MM.1S (cell line): ENCODE measurements around the gene ANK2.

Source experiments
- DNase-seq: peaks from one replicate; pipeline ENCODE4 v3.0.0-alpha.2; 2015
- H2AFZ ChIP-seq: fragments of 300-600 bp; sonication (generic); 2 replicates; pipeline ENCODE4 v1.6.0; 2016; ENCODE audit warnings: antibody characterized with exemption, low read length
- H3F3A ChIP-seq: fragments of 300-600 bp; sonication (generic); 2 replicates; pipeline ENCODE4 v1.6.1; 2016; ENCODE audit warnings: mild to moderate bottlenecking, antibody characterized with exemption, low read length, moderate library complexity, mixed read lengths; ENCODE audit not compliant: insufficient read depth
- H3K27ac ChIP-seq: fragments of 300-600 bp; sonication (generic); 2 replicates; pipeline ENCODE4 v1.5.1; 2016; ENCODE audit warnings: mild to moderate bottlenecking, low read length
- H3K27me3 ChIP-seq: fragments of 300-600 bp; sonication (generic); replicated peaks from 2 replicates; pipeline ENCODE4 v1.6.0; 2016; ENCODE audit warnings: low read length; ENCODE audit not compliant: insufficient read depth
- H3K36me3 ChIP-seq: fragments of 300-600 bp; sonication (generic); replicated peaks from 2 replicates; pipeline ENCODE4 v1.6.1; 2016; ENCODE audit warnings: mild to moderate bottlenecking, low read length, mixed read lengths; ENCODE audit not compliant: insufficient read depth
- H3K4me1 ChIP-seq: fragments of 300-600 bp; sonication (generic); 2 replicates; pipeline ENCODE4 v1.6.1; 2016; ENCODE audit warnings: low read length, mixed read lengths
- H3K4me2 ChIP-seq: fragments of 300-600 bp; sonication (generic); 2 replicates; pipeline ENCODE4 v1.6.0; 2016; ENCODE audit warnings: low read depth, low read length
- H3K4me3 ChIP-seq: fragments of 300-600 bp; sonication (generic); 2 replicates; pipeline ENCODE4 v1.5.1; 2016; ENCODE audit warnings: low read length, mixed read lengths
- H3K79me2 ChIP-seq: fragments of 300-600 bp; sonication (generic); 2 replicates; pipeline ENCODE4 v1.6.1; 2016; ENCODE audit warnings: mixed run types, low read length, mixed read lengths
- H3K9ac ChIP-seq: fragments of 300-600 bp; sonication (generic); 2 replicates; pipeline ENCODE4 v1.6.1; 2016; ENCODE audit warnings: low read length, mixed read lengths
- H3K9me2 ChIP-seq: fragments of 300-600 bp; sonication (generic); replicated peaks from 2 replicates; pipeline ENCODE4 v1.6.1; 2016; ENCODE audit warnings: mild to moderate bottlenecking, low read length, mixed read lengths; ENCODE audit not compliant: insufficient read depth
- H3K9me3 ChIP-seq: fragments of 300-600 bp; sonication (generic); replicated peaks from 2 replicates; pipeline ENCODE4 v1.6.1; 2016; ENCODE audit warnings: mild to moderate bottlenecking, low read length, mixed read lengths; ENCODE audit not compliant: insufficient read depth
- H4K20me1 ChIP-seq: fragments of 300-600 bp; sonication (generic); 2 replicates; pipeline ENCODE4 v1.6.1; 2016; ENCODE audit warnings: mild to moderate bottlenecking, low read length, moderate library complexity, mixed read lengths; ENCODE audit not compliant: insufficient read depth
- CTCF ChIP-seq: fragments of 300-600 bp; sonication (generic); IDR thresholded peaks from 2 replicates; pipeline ENCODE4 v1.5.1; 2016; ENCODE audit warnings: antibody characterized with exemption, low read length, mixed read lengths
- EZH2 ChIP-seq: fragments of 300-600 bp; sonication (generic); optimal IDR thresholded peaks from 2 replicates; pipeline ENCODE3; 2017; ENCODE audit warnings: low read depth, mild to moderate bottlenecking, antibody characterized with exemption, low read length, mixed read lengths
- EZH2phosphoT487 ChIP-seq: fragments of 300-600 bp; sonication (generic); IDR thresholded peaks from 2 replicates; pipeline ENCODE4 v1.6.1; 2018; ENCODE audit warnings: antibody characterized with exemption, low read length

The ANK2 gene

GRCh38 chr4:113302051-113302450, 252.6 kb downstream of the ANK2 start:
- Histone ChIP-seq H3K9ac (no peak overlapping the region), H3K4me2 (no peak overlapping the region), H3K36me3 (no peaks in the 10 kb centered on the region), H3K27me3 (no peaks in the 10 kb centered on the region), H3K4me1 (no peaks in the 10 kb centered on the region), H3K9me3 (no peaks in the 10 kb centered on the region), H3K79me2 (no peaks in the 10 kb centered on the region), H3K4me3 (no peak overlapping the region), H3F3A (no peaks in the 10 kb centered on the region), H3K27ac (no peak overlapping the region), H2AFZ (no peak overlapping the region), H3K9me2 (no peaks in the 10 kb centered on the region), H4K20me1 (no peaks in the 10 kb centered on the region)
- no peak for DNase-seq
- no peak for TF ChIP-seq EZH2
- TF ChIP-seq EZH2phosphoT487, result no peak
- TF ChIP-seq CTCF, result no peak

- Histone ChIP-seq H3K9ac (no peak overlapping the region), H3K4me2 (no peak overlapping the region), H3K4me1 (no peaks in the 10 kb centered on the region), H3K79me2 (no peaks in the 10 kb centered on the region), H3K4me3 (no peak overlapping the region), H3K27me3 (no peaks in the 10 kb centered on the region), H3K9me2 (no peaks in the 10 kb centered on the region), H2AFZ (no peak overlapping the region), H3K9me3 (no peaks in the 10 kb centered on the region), H3K27ac (no peak overlapping the region), H3F3A (no peaks in the 10 kb centered on the region), H3K36me3 (no peaks in the 10 kb centered on the region), H4K20me1 (no peaks in the 10 kb centered on the region)
- TF ChIP-seq EZH2 (no peak), EZH2phosphoT487 (no peak), CTCF (no peak)
- no peak for DNase-seq
Observed at GRCh38 chr4:113303315-113303714, 253.9 kb downstream of the ANK2 start.

GRCh38 chr4:113311047-113311446, 261.6 kb downstream of the ANK2 start:
- no peaks in the 10 kb centered on the region for H3K79me2 ChIP-seq
- no peak overlapping the region for H3K4me3 ChIP-seq
- no peak for DNase-seq

More at GRCh38 chr4:113311047-113311446, 261.6 kb downstream of the ANK2 start:
- Histone ChIP-seq H3K9me3 (no peaks in the 10 kb centered on the region), H3F3A (no peaks in the 10 kb centered on the region), H3K27ac (no peak overlapping the region), H3K4me2 (no peak overlapping the region), H3K9me2 (no peaks in the 10 kb centered on the region), H3K36me3 (no peaks in the 10 kb centered on the region), H4K20me1 (no peaks in the 10 kb centered on the region), H3K4me1 (no peaks in the 10 kb centered on the region), H3K9ac (no peak overlapping the region), H3K27me3 (no peaks in the 10 kb centered on the region), H2AFZ (no peak overlapping the region)
- no peak for TF ChIP-seq EZH2
- TF ChIP-seq CTCF, result no peak
- no peak for TF ChIP-seq EZH2phosphoT487
